ENCODE measurements around the gene MTA3. TPM values are rescaled to one million over a fixed set of nuclear protein-coding genes. Genes with fewer than 3 reads are reported as not detected.

MTA3 gene
- total and polyA plus RNA-seq, 9 of the 15 experiments (the other 6 are each of a cell fraction or from before 2014, with no cell fraction given) = 12.4 to 39.6 (median 23.5) TPM

DNA sequence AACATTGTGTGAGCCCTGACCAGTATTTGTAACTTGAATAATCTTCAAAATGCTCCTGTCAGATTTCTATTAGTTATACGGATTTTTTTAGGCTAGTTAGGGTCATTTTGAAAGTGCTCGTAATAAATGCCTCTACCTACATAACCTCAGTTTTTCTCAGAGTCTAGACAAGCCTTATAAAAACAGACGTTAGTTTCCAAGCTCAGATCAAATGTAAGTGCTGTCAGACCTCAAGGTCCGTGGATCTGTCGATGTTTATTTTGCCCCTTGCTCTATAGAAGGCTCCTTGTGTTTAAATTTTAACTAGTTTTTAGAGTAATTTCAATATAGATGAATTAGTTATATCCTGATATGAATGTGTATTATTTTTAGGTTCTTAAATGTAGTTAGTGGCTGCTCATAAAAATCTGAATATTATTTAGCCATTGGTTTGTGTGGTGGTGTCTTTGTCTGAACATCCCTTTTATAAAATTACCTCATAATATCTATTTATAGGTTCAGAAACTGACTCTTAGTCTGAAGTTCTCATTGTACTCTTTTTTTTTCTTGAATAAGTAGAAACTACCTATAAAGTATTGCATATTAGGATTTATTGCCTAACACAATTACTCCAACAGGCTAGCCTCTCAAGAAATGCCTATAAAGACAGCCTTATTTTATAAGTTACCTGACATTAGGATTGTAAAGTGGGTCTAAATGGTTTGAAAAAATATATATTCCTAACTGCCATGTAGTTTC, 71.1 kb downstream of the MTA3 start:
- POLR2A ChIA-PET = interaction anchor here (1.1 kb wide), 1 partner anchor 24 kb away, joined by 3 read pairs; no protein-coding TSS in a partner anchor
- no peak overlapping the region for H3K4me3 ChIP-seq
- in situ Hi-C loops (cut with MboI) (no loop called here), intact Hi-C loops (cut with micrococcal nuclease) (no loop called here)
- H3K36me3 ChIP-seq (ENCODE audit: control insufficient read depth, insufficient read depth, low read length) = no peaks in the 10 kb centered on the region
- H3K9ac ChIP-seq (ENCODE audit: insufficient read depth in 1 of 2, low read depth in 2 of 2, low read length in 2 of 2) = no peak overlapping the region
- H3K4me2 ChIP-seq (ENCODE audit: insufficient read depth, low read length) = no peak overlapping the region
- 65% methylated on average over 5 of the region's 5 CpGs for WGBS (ENCODE audit: insufficient coverage, low coverage, missing lambda C conversion rate)
- DNase-seq (ENCODE audit: extremely low read depth in 1 of 4, low spot score in 3 of 4) = no peak
- BruUV-seq (replicated peaks) = no TSS peak
- TF ChIP-seq CSDE1 (IDR thresholded peaks at IDR 0.05) = no peak
- TF ChIP-seq TAF15 (IDR thresholded peaks at IDR 0.05; ENCODE audit: low read depth, low read length) = no peak
- no peak for TF ChIP-seq IRF9 (tag; IDR thresholded peaks at IDR 0.05)
- no peak for TF ChIP-seq MEF2D (tag; conservative IDR thresholded peaks at IDR 0.05; ENCODE audit: low read depth)
- TF ChIP-seq, protein P1, sequence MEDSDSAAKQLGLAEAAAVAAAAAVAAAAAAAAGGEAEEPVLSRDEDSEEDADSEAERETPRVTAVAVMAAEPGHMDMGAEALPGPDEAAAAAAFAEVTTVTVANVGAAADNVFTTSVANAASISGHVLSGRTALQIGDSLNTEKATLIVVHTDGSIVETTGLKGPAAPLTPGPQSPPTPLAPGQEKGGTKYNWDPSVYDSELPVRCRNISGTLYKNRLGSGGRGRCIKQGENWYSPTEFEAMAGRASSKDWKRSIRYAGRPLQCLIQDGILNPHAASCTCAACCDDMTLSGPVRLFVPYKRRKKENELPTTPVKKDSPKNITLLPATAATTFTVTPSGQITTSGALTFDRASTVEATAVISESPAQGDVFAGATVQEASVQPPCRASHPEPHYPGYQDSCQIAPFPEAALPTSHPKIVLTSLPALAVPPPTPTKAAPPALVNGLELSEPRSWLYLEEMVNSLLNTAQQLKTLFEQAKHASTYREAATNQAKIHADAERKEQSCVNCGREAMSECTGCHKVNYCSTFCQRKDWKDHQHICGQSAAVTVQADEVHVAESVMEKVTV (CRISPR knock-in tag; IDR thresholded peaks at IDR 0.05) = no peak
- TF ChIP-seq ERF (CRISPR knock-in tag; IDR thresholded peaks at IDR 0.05) = no peak
- TF ChIP-seq TCF7L2 (IDR thresholded peaks at IDR 0.05; ENCODE audit: low read depth, low read length) = no peak
- TF ChIP-seq NUFIP1 (IDR thresholded peaks at IDR 0.05; ENCODE audit: partially characterized antibody) = no peak
- no peak for TF ChIP-seq PRPF4 (IDR thresholded peaks at IDR 0.05; ENCODE audit: insufficient read depth, low read depth, low read length, poor library complexity, severe bottlenecking)
- no peak for TF ChIP-seq MYBL2 (IDR thresholded peaks at IDR 0.05; ENCODE audit: low read depth)
- no peak for TF ChIP-seq MYBL2 (CRISPR knock-in tag; IDR thresholded peaks at IDR 0.05; ENCODE audit: borderline replicate concordance)
- FAIRE-seq = peak; percentile 44
- H3K27me3 ChIP-seq (ENCODE audit: control insufficient read depth in 2 of 2, insufficient read depth in 2 of 2, low read length in 2 of 2) = no peaks in the 10 kb centered on the region
- no peaks in the 10 kb centered on the region for H3K9me1 ChIP-seq (ENCODE audit: control insufficient read depth, insufficient read depth, low read length)
- H4K20me1 ChIP-seq (replicated peaks; ENCODE audit: control insufficient read depth, insufficient read depth, low read length) = no peaks in the 10 kb centered on the region
- H3K4me1 ChIP-seq (replicated peaks in 1 of 2; ENCODE audit: control insufficient read depth in 2 of 2, insufficient read depth in 2 of 2, low read length in 2 of 2) = no peaks in the 10 kb centered on the region
- no peak overlapping the region for H2AFZ ChIP-seq (ENCODE audit: low read depth, low read length)
- CTCF ChIA-PET (ENCODE audit: low intra/inter-chr PET ratio) = no interaction called here
- no peak overlapping the region for H3K27ac ChIP-seq (ENCODE audit: extremely low read depth, low read depth, low read length)
- ATAC-seq = no peak
- no peaks in the 10 kb centered on the region for H3K9me3 ChIP-seq (replicated peaks; ENCODE audit: control insufficient read depth, insufficient read depth, low read depth, low read length)
- no peaks in the 10 kb centered on the region for H3K79me2 ChIP-seq (ENCODE audit: control insufficient read depth, insufficient read depth, low read length)

All from K562 (cell line).